NCI-H187 (cell line): Measurements from ENCODE around the gene DNAH10.

ENCODE experiments used
- DNase-seq, 2 experiments: peaks; one replicate each; lab custom pipeline; 2025; lab: John Stamatoyannopoulos, UW

Gene DNAH10

GRCh38 chr12:123761841-123762714 is at the start of gene DNAH10:
TSS of gene DNAH10 (plus strand) at chr12:123762301. CDS start at chr12:123762337, 36 bp downstream.
- no peak for DNase-seq

GRCh38 chr12:123712780-123713319 is 49.3 kb upstream of the DNAH10 start:
- DNase-seq = no peak

DNA sequence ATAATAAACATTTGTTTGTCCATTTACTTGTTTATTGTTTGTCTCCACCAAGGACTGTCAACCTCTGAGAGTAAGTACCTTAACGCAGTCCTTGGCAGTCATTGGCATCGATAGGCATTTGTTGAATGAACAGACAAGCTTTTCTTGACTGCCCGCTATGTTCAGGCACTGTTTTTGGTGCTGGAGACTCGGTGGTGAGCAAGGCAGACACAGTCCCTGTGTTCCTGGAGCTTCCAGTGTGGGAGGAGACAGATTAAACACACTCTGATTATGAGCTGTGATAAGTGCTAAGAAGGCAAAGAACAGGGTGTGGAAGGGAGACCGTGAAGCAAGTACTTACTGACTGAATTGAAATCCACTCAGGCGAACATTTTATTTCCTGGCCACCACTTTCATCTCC is 48.7 kb upstream of the DNAH10 start:
- no peak for DNase-seq

DNA sequence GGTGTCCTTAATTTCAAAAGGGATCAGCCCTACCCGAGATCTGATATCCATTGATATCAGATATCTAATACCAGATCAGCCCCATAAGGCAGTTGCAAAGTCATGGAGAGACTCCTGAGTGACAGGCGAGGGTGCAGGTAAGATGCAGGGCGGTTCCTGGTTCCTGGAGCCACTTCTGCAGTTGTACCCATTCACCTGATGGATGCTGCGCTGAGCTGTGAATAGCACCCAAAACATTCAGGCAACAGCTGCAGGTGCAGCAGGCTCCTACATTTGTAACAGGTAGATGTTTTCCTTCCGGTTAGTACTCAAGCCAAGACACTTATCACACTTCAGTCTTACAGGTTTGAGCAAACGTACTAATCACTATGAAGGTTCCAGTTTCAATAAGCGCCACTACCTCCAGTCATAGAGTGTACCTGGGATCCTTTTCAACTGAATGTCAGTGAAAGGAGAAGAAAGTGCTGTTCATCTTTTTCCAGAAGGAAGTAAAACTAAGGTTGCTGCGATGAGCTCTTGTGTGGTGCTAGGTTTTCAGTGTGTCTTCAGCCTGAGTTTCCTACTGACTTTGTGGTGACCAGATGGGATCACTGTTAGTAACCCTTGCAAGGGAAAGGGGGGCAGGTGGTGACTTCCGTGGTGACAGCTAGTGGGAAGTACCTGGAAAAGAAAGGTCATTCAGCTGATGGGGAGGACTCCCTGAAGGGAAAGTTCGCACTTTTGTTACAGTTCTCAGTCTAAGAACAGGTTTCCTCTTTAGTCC is 48.1 kb upstream of the DNAH10 start:
- DNase-seq = no peak

DNA sequence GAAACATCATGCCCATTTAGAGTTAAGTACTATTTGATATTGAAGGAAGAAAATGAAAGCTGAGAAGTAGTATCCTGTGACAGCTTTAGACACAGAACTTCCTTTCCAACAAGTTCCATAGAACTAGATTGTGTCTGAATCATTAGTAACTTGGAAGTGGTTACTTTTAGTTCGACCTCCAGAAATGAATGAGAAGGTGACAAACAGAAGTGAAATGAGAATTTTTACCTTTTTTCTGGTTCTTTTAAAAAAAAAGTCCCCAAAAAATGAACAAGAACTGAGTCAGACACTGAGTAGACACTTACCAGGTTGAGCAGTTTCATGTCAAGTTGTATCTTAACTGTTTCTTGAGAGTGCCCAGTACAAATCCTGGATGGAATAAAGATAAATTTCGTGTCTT is 46.9 kb upstream of the DNAH10 start:
- no peak for DNase-seq

- no peak for DNase-seq
Measured at GRCh38 chr12:123717350-123717749, 44.8 kb upstream of the DNAH10 start.

- no peak for DNase-seq
Measured at GRCh38 chr12:123720141-123720814, 41.8 kb upstream of the DNAH10 start.

- no peak for DNase-seq
Measured at GRCh38 chr12:123721245-123721644, 40.9 kb upstream of the DNAH10 start.

DNA sequence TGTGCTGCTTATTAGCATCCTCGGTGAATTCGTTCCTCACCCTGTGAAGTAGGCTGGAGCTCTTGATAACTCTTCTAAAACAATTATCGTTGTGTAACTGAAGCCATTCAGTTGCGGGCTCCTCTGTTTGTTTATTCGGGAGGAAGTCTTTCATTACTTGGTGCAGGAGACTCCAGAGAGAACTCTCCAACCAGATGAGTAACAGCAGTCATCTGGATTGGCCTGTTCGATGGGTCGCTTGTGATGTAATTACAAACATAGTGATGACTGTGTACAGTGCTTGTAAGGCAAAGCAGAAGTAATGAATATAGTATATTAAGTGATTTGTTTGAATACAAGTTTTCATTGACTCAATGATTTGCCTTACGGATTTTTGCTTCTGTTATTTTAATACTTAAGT is 39.1 kb upstream of the DNAH10 start:
- no peak for DNase-seq

- no peak for DNase-seq
Measured at GRCh38 chr12:123723765-123724164, 38.3 kb upstream of the DNAH10 start.

DNA sequence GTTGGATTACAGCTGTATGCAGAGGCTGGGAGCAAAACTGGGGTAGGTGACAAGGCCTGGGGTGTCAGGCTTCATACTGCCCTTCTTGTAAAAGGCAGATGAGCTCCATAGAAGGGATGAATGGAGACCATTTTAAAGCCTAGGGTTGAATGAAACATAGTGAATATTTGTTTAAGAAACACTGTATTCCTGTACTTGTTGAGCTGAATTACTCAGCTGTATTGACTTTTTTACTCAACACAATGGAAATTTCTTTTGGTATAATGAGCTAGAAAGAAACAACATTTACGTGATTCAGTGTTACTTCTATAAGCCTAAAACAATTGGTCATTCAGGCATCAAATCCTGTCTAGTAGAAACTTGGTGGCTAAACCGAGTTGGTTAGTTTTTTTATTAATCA is 35.9 kb upstream of the DNAH10 start:
- DNase-seq = no peak

- DNase-seq = no peak
Measured at GRCh38 chr12:123726962-123727361, 35.1 kb upstream of the DNAH10 start.

- no peak for DNase-seq
Measured at GRCh38 chr12:123727878-123728277, 34.2 kb upstream of the DNAH10 start.

DNA sequence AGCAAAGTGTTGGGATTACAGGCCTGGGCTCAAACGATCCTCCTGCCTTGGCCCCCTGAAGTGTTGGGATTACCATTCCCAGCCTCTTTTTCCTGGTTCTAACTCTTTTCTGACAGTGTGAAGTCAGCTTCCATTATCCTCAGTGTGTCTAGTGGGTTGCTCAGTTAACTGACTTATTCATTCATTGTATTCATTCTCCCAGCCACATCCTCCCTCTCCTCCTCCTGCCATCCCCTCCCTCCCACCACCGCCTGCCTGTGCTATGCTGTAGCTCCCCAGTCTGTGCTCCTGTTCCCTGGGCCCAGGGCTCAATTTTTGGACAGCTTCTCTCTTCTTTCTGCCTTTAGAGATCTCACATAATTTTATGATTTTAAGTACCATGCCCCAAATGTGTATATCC is 30.5 kb upstream of the DNAH10 start:
- no peak for DNase-seq

DNA sequence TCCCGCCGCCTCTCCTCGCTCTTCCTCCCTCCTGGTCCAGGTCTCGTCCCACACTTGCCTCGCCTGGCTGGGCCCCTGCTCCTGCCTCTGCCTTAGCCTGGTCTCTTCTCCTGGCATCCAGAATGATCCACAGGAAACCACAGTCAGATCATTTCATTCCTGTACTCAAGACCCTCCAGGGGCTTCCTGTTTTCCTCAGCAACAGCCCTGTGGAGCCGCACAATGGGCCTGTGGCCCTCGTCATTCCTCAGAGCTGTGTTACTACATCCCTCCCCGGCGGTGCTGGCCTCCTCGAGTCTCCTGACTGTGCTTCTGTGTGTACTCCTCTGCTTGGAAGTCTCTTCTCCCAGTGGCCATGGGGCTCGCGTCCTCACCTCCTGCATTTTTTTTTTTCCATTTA is 29.9 kb upstream of the DNAH10 start:
- no peak for DNase-seq

- DNase-seq = no peak
Measured at GRCh38 chr12:123733229-123733628, 28.9 kb upstream of the DNAH10 start.

DNA sequence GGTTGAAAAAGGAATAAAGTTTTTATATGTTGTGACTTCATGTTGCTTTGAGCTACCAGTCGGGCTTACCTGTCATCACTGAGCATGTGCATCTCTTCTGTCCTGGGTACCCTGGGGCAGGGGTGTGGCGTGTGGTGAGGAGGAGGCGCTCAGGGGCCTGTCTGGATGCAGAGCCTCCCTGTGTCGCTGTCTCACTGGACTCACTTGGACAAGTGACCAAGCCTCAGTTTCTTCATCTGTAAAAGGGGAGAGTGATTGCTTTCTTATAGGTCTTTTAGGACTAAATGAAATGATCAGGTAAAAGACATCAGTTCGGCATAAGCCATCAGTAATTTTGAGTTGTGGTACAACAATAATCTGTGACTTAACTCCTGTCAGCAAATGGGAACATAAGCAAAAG is 27.8 kb upstream of the DNAH10 start:
- no peak for DNase-seq

DNA sequence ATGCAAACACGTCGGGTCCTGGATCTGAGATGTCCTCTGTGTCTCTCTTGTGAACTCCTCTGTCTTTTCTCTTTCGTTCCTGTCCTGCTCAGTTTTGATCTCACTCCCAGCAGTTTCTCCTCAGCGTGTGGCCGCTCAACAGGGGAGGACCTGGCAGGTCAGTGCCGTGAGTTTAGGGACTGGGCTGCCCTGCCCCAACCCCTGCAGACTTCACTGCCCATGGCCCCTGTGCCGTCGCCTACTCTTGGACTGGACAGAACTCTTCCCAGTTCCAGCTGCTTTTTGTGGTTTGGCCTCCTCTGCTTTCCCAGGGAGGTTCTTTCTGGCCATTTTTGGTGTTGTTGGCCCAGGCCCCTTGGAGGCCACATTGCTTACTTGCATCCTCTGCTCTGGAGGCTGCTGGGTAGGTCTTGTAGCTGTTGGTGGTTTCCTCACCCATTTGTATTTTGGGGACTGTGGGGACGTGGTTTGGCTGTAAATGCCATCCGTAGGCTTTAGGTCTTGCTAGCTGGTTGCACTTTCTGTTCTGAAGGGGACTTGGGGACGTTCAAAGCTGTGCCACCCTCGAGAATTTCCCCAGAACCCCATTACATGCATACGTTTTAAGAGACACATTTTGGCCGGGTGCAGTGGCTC is 20.0 kb upstream of the DNAH10 start:
- DNase-seq = no peak

GRCh38 chr12:123743002-123743401 is 19.1 kb upstream of the DNAH10 start:
- DNase-seq = no peak

DNA sequence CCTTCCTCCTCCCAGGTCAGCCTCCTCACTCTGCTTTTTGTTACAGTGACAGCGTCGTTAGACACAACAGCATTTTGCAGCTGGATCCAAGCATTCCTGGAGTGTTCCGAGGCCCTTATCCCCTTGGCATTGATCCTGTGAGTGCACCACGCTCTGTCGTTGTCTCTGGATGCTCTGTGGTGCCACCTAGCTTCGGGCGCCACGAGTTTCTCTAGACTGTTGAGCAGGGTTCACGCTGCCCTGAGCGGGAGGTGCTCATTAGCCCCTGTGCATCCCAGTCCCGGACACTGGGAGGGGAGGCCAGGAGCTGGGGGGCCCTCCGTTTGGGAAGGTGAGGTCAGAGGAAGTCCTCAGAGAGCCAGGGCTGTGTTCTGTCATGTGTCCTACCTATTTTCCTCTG is 17.3 kb upstream of the DNAH10 start:
- no peak for DNase-seq

GRCh38 chr12:123747309-123747708 is 14.8 kb upstream of the DNAH10 start:
- DNase-seq = no peak

DNA sequence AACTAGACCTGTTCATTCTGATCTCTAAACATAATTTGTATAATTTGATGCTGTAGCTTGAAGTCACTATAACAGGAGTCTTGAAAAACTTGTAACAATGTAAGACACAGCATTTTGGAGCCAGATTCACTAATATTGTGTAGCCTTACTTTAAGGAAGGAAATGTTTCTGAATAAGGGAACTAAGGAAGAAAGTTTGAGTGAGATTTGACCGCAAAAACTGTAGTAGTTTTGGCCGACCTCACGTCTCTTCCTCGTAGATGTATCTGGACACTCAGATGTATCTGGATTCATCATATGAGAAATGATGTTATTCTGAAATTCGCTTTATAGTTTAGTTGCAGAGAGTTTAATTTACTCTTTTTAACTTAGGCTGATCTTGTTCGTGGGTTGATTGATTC is 13.9 kb upstream of the DNAH10 start:
- DNase-seq = no peak
